PC-9 (cell line): Measurements from ENCODE around the gene C19orf67. TPM values are rescaled to one million over a fixed set of nuclear protein-coding genes. Genes with fewer than 3 reads are reported as not detected.
A peak's percentile ranks its signal among the peaks of the same experiment; 100 is the strongest.

Source experiments
- BruUV-seq: library from RNA; stranded (reverse); fragments of 400-500 nt; replicated peaks from 2 replicates; lab custom pipeline; 2021; lab: Mats Ljungman, UMichigan
- CTCF ChIA-PET: fragments of 300-600 bp; sonication (Branson Sonifier 250); formaldehyde crosslinking; loops from one replicate; lab custom pipeline; 2022; ENCODE audit warnings: antibody characterized with exemption; lab: Charles Lee
- POLR2A ChIA-PET: fragments of 300-600 bp; sonication (Branson Sonifier 250); formaldehyde crosslinking; loops from one replicate; lab custom pipeline; 2022; ENCODE audit warnings: antibody characterized with exemption; ENCODE audit not compliant: unreplicated experiment; lab: Charles Lee
- DNase-seq, 2 experiments: peaks; one replicate each; pipeline versions ENCODE4 v3.0.0 to v3.0.0-alpha.2; 2015 to 2022; ENCODE audit warnings: mixed read lengths in 1 of 2
- H2AFZ ChIP-seq: fragments of 200-600 bp; sonication (generic); 2 replicates; pipeline ENCODE4 v1.8.1; 2017; ENCODE audit warnings: antibody characterized with exemption
- H3F3A ChIP-seq: fragments of 200-600 bp; sonication (generic); 2 replicates; pipeline ENCODE4 v1.8.1; 2017; ENCODE audit warnings: antibody characterized with exemption, mild to moderate bottlenecking, low read depth; ENCODE audit not compliant: insufficient read depth
- H3K27ac ChIP-seq: fragments of 200-600 bp; sonication (generic); 2 replicates; pipeline ENCODE4 v1.6.1; 2016; ENCODE audit warnings: mixed run types
- H3K27me3 ChIP-seq: fragments of 200-600 bp; sonication (generic); 2 replicates; pipeline ENCODE4 v1.6.1; 2016; ENCODE audit warnings: low read depth, mixed run types; ENCODE audit not compliant: insufficient read depth
- H3K36me3 ChIP-seq: fragments of 200-600 bp; sonication (generic); 2 replicates; pipeline ENCODE4 v1.6.1; 2016; ENCODE audit warnings: low read depth, mixed run types
- H3K4me1 ChIP-seq: fragments of 200-600 bp; sonication (generic); replicated peaks from 2 replicates; pipeline ENCODE4 v1.6.1; 2016; ENCODE audit warnings: mixed run types; ENCODE audit not compliant: insufficient read depth
- H3K4me2 ChIP-seq: fragments of 200-600 bp; sonication (generic); 2 replicates; pipeline ENCODE4 v1.6.1; 2017; ENCODE audit warnings: mixed run types
- H3K4me3 ChIP-seq: fragments of 200-600 bp; sonication (generic); 2 replicates; pipeline ENCODE4 v1.6.1; 2016; ENCODE audit warnings: mixed run types
- H3K79me2 ChIP-seq: fragments of 200-600 bp; sonication (generic); 2 replicates; pipeline ENCODE4 v1.6.1; 2017; ENCODE audit warnings: low read depth, mixed run types
- H3K9me2 ChIP-seq: fragments of 200-600 bp; sonication (generic); 2 replicates; pipeline ENCODE4 v1.8.1; 2017; ENCODE audit warnings: mild to moderate bottlenecking; ENCODE audit not compliant: insufficient read depth
- H3K9me3 ChIP-seq: fragments of 200-600 bp; sonication (generic); 2 replicates; pipeline ENCODE4 v1.8.1; 2016; ENCODE audit warnings: low read depth; ENCODE audit not compliant: insufficient read depth
- H4K20me1 ChIP-seq: fragments of 200-600 bp; sonication (generic); 2 replicates; pipeline ENCODE4 v1.8.1; 2017; ENCODE audit not compliant: insufficient read depth
- EZH2 ChIP-seq: fragments of 200-600 bp; sonication (generic); IDR thresholded peaks from 2 replicates; pipeline ENCODE4 v1.8.0; 2017; ENCODE audit warnings: antibody characterized with exemption, low read depth
- intact Hi-C: fragments of 100-400 bp; cut with micrococcal nuclease; formaldehyde crosslinking; loops from one replicate; pipeline ENCODE4 v1.10.0; 2022; ENCODE audit not compliant: unreplicated experiment
- total RNA-seq: library from RNA; stranded (reverse); gene quantifications from 2 replicates; pipeline ENCODE4 v1.2.3, GENCODE V29; 2021
- TF ChIP-seq, protein P1 (sequence below): fragments of 200-600 bp; sonication (generic); conservative IDR thresholded peaks from 2 replicates; pipeline ENCODE4 v1.6.1; 2017; ENCODE audit warnings: mixed run types, antibody characterized with exemption, mild to moderate bottlenecking, moderate library complexity

The C19orf67 gene
- total RNA-seq, 1 experiment from 2014 or later: not detected

DNA sequence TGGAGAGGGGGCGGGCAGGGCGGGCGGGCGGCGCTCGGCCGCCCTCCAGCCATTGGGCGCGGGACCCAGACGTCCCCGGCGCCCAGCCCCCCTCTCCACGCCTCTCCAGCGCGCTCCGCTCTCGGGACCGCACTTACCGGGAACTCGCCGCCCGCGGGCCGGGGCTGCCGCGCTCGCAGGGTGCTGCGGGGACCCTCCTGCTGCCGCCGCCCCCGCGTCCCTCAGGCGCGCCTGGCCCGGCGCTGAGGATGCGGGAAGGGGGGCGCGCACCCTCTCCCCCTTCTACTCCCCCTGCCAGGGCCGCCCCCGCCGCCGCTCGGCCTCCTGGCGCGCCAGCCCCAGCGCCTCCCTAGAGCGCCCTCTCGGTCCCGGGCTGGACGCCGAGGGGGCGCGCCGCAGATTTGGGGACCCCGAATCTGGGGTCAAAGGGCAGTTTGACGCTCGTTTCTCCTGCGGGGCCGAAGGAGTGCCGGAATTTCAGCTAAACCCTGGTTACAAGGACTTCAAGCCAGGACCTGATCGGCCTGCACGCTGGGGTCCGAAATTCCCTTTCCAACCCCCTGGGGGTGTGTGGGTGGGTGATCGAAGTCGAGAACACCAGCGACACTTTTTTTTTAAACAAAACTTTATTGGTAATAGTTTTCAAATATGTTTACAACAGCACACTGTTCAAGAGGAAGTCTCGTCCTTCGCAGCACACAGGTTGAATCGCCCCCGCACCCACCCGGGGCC is 5.7 kb upstream of the C19orf67 start:
- intact Hi-C loops: loop anchor here (2.0 kb wide), 1 partner anchor 26 kb away; the partner anchor contains the start of gene PRKACA
- peak overlapping the region; percentile 86 for H3K4me2 ChIP-seq
- no peak for TF ChIP-seq EZH2
- TF ChIP-seq, protein P1, sequence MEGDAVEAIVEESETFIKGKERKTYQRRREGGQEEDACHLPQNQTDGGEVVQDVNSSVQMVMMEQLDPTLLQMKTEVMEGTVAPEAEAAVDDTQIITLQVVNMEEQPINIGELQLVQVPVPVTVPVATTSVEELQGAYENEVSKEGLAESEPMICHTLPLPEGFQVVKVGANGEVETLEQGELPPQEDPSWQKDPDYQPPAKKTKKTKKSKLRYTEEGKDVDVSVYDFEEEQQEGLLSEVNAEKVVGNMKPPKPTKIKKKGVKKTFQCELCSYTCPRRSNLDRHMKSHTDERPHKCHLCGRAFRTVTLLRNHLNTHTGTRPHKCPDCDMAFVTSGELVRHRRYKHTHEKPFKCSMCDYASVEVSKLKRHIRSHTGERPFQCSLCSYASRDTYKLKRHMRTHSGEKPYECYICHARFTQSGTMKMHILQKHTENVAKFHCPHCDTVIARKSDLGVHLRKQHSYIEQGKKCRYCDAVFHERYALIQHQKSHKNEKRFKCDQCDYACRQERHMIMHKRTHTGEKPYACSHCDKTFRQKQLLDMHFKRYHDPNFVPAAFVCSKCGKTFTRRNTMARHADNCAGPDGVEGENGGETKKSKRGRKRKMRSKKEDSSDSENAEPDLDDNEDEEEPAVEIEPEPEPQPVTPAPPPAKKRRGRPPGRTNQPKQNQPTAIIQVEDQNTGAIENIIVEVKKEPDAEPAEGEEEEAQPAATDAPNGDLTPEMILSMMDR: peak; percentile 45; the same call in 1 of the 2 replicates
- H3K9me2 ChIP-seq: no peaks in the 10 kb centered on the region
- H4K20me1 ChIP-seq: no peaks in the 10 kb centered on the region
- H3K27me3 ChIP-seq: no peaks in the 10 kb centered on the region
- H3F3A ChIP-seq: peaks cover 37% of the 10 kb centered on the region
- H3K27ac ChIP-seq: peak overlapping the region; percentile 50
- ChIA-PET POLR2A (no interaction called here), CTCF (no interaction called here)
- H2AFZ ChIP-seq: peak overlapping the region; percentile 97
- BruUV-seq: TSS peak; percentile 99
- peak overlapping the region; percentile 98 for H3K4me3 ChIP-seq
- H3K9me3 ChIP-seq: peaks cover 8% of the 10 kb centered on the region; the same call in 1 of the 2 replicates
- no peaks in the 10 kb centered on the region; the same call in 1 of the 2 replicates for H3K36me3 ChIP-seq
- peaks cover 6% of the 10 kb centered on the region; the same call in 1 of the 2 replicates for H3K79me2 ChIP-seq
- H3K4me1 ChIP-seq: peaks cover 8% of the 10 kb centered on the region
- DNase-seq: peak; percentile 75 to 82

DNA sequence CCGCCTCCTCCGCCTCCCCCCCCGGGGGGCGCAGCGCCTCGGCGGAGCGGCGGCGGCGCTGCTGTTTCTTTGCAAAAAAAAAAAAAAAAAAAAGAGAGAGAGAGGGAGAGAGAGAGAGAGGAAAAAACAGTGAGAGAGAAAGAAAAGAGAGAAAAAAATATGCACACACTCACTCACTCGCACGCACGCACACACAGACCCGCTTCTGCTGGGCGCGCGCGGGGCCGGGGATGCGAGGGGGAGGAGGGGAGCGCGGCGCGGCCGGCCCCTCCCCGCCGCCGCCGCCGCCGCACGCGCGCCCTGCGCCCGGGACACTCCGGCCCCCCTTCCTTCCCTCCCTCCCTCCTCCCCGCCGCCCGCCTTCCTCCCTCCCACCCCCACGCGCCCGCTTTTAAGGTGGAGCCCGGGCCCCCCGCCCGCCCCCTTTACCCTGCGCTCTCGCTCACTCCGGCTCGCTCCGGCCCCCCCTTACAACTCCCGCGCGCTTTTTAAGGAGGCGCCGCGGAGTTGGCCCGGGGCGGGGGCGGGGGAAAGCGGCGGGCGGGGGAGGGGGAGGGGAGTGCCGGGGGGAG is 5.0 kb upstream of the C19orf67 start, which contains the start of gene SAMD1:
TSS of gene SAMD1 (minus strand) at position 243 of the 572 bp plus-strand sequence.
- peaks cover 39% of the 10 kb centered on the region for H3F3A ChIP-seq
- no peaks in the 10 kb centered on the region; the same call in 1 of the 2 replicates for H3K36me3 ChIP-seq
- POLR2A ChIA-PET: no interaction called here
- BruUV-seq: no TSS peak
- TF ChIP-seq EZH2: no peak
- TF ChIP-seq, protein P1: no peak
- peak within 1 kb of the TSS; percentile 97 for H2AFZ ChIP-seq
- H3K27ac ChIP-seq: peak within 1 kb of the TSS; percentile 50
- no peaks in the 10 kb centered on the region for H4K20me1 ChIP-seq
- CTCF ChIA-PET: no interaction called here
- H3K9me3 ChIP-seq: peaks cover 8% of the 10 kb centered on the region; the same call in 1 of the 2 replicates
- H3K4me3 ChIP-seq: peak within 1 kb of the TSS; percentile 98
- H3K27me3 ChIP-seq: no peaks in the 10 kb centered on the region
- H3K4me2 ChIP-seq: peak within 1 kb of the TSS; percentile 86
- intact Hi-C loops: loop anchor here (2.0 kb wide), 1 partner anchor 26 kb away; the partner anchor contains the start of gene PRKACA
- peak; percentile 72 to 77 for DNase-seq
- H3K79me2 ChIP-seq: peaks cover 6% of the 10 kb centered on the region; the same call in 1 of the 2 replicates
- peaks cover 8% of the 10 kb centered on the region for H3K4me1 ChIP-seq
- no peaks in the 10 kb centered on the region for H3K9me2 ChIP-seq
